Lower leg skin (tissue), 3 donors: ENCODE measurements around the gene CCDC127.
"Not testable (repeated sequence)": the region's sequence is repeated elsewhere in the genome, so short reads cannot be mapped to it uniquely, and the experiment has no call there.

Experiments used
- POLR2A ChIP-seq, 2 donors: fragments of 450-650 bp; IDR thresholded peaks; one replicate each; pipeline ENCODE4 v1.6.1; 2016 to 2017; ENCODE audit warnings: antibody characterized with exemption in 2 of 2, mild to moderate bottlenecking in 1 of 2, moderate library complexity in 1 of 2
- TF ChIP-seq, protein P1 (sequence below), 3 donors: fragments of 450-650 bp; IDR thresholded peaks; one replicate each; pipeline ENCODE4 v1.5.1; 2016; ENCODE audit warnings: antibody characterized with exemption in 3 of 3, mild to moderate bottlenecking in 3 of 3, moderate library complexity in 2 of 3

GRCh38 chr5:197031-197430 is 20.9 kb downstream of the CCDC127 start:
- TF ChIP-seq, protein P1, sequence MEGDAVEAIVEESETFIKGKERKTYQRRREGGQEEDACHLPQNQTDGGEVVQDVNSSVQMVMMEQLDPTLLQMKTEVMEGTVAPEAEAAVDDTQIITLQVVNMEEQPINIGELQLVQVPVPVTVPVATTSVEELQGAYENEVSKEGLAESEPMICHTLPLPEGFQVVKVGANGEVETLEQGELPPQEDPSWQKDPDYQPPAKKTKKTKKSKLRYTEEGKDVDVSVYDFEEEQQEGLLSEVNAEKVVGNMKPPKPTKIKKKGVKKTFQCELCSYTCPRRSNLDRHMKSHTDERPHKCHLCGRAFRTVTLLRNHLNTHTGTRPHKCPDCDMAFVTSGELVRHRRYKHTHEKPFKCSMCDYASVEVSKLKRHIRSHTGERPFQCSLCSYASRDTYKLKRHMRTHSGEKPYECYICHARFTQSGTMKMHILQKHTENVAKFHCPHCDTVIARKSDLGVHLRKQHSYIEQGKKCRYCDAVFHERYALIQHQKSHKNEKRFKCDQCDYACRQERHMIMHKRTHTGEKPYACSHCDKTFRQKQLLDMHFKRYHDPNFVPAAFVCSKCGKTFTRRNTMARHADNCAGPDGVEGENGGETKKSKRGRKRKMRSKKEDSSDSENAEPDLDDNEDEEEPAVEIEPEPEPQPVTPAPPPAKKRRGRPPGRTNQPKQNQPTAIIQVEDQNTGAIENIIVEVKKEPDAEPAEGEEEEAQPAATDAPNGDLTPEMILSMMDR (IDR thresholded peaks at IDR 0.05), result not testable (repeated sequence)
- TF ChIP-seq POLR2A (IDR thresholded peaks at IDR 0.05), result not testable (repeated sequence)
